ENCODE measurements around the gene HSD3B1.
"Not testable (repeated sequence)": the region's sequence is repeated elsewhere in the genome, so short reads cannot be mapped to it uniquely, and the experiment has no call there.

Gene HSD3B1

GRCh38 chr1:119489201-119489600 is 17.8 kb upstream of the HSD3B1 start:
- no peak for FAIRE-seq
- no peak for DNase-seq (ENCODE audit: insufficient read length, low spot score)

GRCh38 chr1:119490925-119491324 is 16.1 kb upstream of the HSD3B1 start:
- DNase-seq (ENCODE audit: insufficient read length, low spot score) (no peak), FAIRE-seq (no peak)

GRCh38 chr1:119492763-119493162 is 14.2 kb upstream of the HSD3B1 start:
- FAIRE-seq, result no peak

GRCh38 chr1:119504831-119505230 is 2.2 kb upstream of the HSD3B1 start:
- FAIRE-seq, result no peak
- DNase-seq (ENCODE audit: insufficient read length, low spot score), result no peak

More at GRCh38 chr1:119492763-119493162, 14.2 kb upstream of the HSD3B1 start:
- DNase-seq (ENCODE audit: insufficient read length, low spot score), result no peak

- DNase-seq (ENCODE audit: insufficient read length, low spot score), result no peak
- FAIRE-seq, result no peak
Observed at GRCh38 chr1:119510046-119510445, 3.0 kb downstream of the HSD3B1 start.

GRCh38 chr1:119515221-119515620 is 8.2 kb downstream of the HSD3B1 start:
- no peak for DNase-seq (ENCODE audit: insufficient read length, low spot score)
- no peak for FAIRE-seq

GRCh38 chr1:119516247-119516646 is 9.2 kb downstream of the HSD3B1 start:
- no peak for FAIRE-seq
- no peak for DNase-seq (ENCODE audit: insufficient read length, low spot score)

- no peak for FAIRE-seq
- DNase-seq (ENCODE audit: insufficient read length, low spot score), result no peak
Observed at GRCh38 chr1:119516680-119517079, 9.7 kb downstream of the HSD3B1 start.

- FAIRE-seq; DNase-seq (ENCODE audit: insufficient read length, low spot score): not testable (repeated sequence)
Observed at GRCh38 chr1:119517667-119518066, 10.7 kb downstream of the HSD3B1 start.

- FAIRE-seq (no peak), DNase-seq (ENCODE audit: insufficient read length, low spot score) (no peak)
Observed at GRCh38 chr1:119531606-119532323, 24.8 kb downstream of the HSD3B1 start.

GRCh38 chr1:119532324-119532910 is 25.4 kb downstream of the HSD3B1 start:
- FAIRE-seq (no peak), DNase-seq (ENCODE audit: insufficient read length, low spot score) (no peak)

- DNase-seq (ENCODE audit: insufficient read length, low spot score), result no peak
- no peak for FAIRE-seq
Observed at GRCh38 chr1:119535381-119535780, 28.4 kb downstream of the HSD3B1 start.

GRCh38 chr1:119537966-119538365 is 31.0 kb downstream of the HSD3B1 start:
- FAIRE-seq (no peak), DNase-seq (ENCODE audit: insufficient read length, low spot score) (no peak)

GRCh38 chr1:119539636-119540035 is 32.6 kb downstream of the HSD3B1 start:
- FAIRE-seq, result no peak

GRCh38 chr1:119541389-119541788 is 34.4 kb downstream of the HSD3B1 start:
- DNase-seq (ENCODE audit: insufficient read length, low spot score), result no peak

More at GRCh38 chr1:119539636-119540035, 32.6 kb downstream of the HSD3B1 start:
- no peak for DNase-seq (ENCODE audit: insufficient read length, low spot score)

GRCh38 chr1:119542492-119542946 is 35.5 kb downstream of the HSD3B1 start:
- no peak for FAIRE-seq
- DNase-seq (ENCODE audit: insufficient read length, low spot score), result no peak

More at GRCh38 chr1:119541389-119541788, 34.4 kb downstream of the HSD3B1 start:
- FAIRE-seq, result no peak

- FAIRE-seq (no peak), DNase-seq (ENCODE audit: insufficient read length, low spot score) (no peak)
Observed at GRCh38 chr1:119544165-119544762, 37.3 kb downstream of the HSD3B1 start.

- DNase-seq (ENCODE audit: insufficient read length, low spot score) (no peak), FAIRE-seq (no peak)
Observed at GRCh38 chr1:119546641-119547040, 39.6 kb downstream of the HSD3B1 start.

- FAIRE-seq, result no peak
- DNase-seq (ENCODE audit: insufficient read length, low spot score), result no peak
Observed at GRCh38 chr1:119547306-119547705, 40.3 kb downstream of the HSD3B1 start.

- FAIRE-seq (no peak), DNase-seq (ENCODE audit: insufficient read length, low spot score) (no peak)
Observed at GRCh38 chr1:119547805-119548204, 40.8 kb downstream of the HSD3B1 start.

GRCh38 chr1:119549719-119550132 is 42.7 kb downstream of the HSD3B1 start:
- DNase-seq (ENCODE audit: insufficient read length, low spot score) (no peak), FAIRE-seq (no peak)

GRCh38 chr1:119550381-119550780 is 43.4 kb downstream of the HSD3B1 start:
- no peak for DNase-seq (ENCODE audit: insufficient read length, low spot score)
- no peak for FAIRE-seq
